ENCODE data around the gene TNFRSF14.
"Not testable (repeated sequence)": the region's sequence is repeated elsewhere in the genome, so short reads cannot be mapped to it uniquely, and the experiment has no call there.

DNA sequence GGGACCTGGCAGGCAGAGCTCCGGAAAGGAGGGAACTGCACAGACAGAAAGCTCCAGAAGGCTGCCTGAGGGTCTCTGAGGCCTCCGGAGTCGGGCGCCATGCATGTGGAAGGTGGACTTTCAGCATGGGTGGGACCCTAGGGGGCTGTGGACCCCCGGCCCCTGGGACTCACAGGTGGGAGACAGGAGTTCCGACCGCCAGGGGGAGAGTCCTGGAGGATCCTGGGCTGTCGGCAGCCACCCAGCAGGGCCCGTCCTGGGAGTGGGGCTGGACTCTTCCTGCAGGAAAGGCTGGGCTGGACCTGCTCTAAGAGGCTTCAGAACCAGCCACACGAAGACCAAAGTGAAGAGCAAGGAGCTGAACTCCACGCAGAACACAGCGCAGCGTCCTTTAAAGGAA is 13.5 kb downstream of the TNFRSF14 start:
- TF ChIP-seq CTCF (IDR thresholded peaks at IDR 0.05); EZH2 (IDR thresholded peaks at IDR 0.05; ENCODE audit: borderline replicate concordance, insufficient read depth, low read depth, low read length, poor library complexity, severe bottlenecking): not testable (repeated sequence)

All from B cell (primary cell).